Dendritic cell treated with granulocyte-macrophage colony-stimulating factor and Interleukin-4, amounts not matched to agents 40 ng/mL and 50 ng/mL, for 4 days (primary cell): ENCODE measurements around the gene TBC1D9B.
A peak's percentile ranks its signal among the peaks of the same experiment; 100 is the strongest.

Experiments
- H3K27ac Mint-ChIP-seq: one replicate; pipeline ENCODE4 v1.8.0; 2022; ENCODE audit warnings: mild to moderate bottlenecking, mixed read lengths
- H3K27me3 Mint-ChIP-seq: one replicate; pipeline ENCODE4 v1.8.0; 2022; ENCODE audit warnings: mild to moderate bottlenecking, mixed read lengths
- H3K36me3 Mint-ChIP-seq: one replicate; pipeline ENCODE4 v1.8.0; 2022; ENCODE audit warnings: low read depth, mixed read lengths
- H3K4me1 Mint-ChIP-seq: one replicate; pipeline ENCODE4 v1.8.0; 2022; ENCODE audit warnings: low read depth, mixed read lengths
- H3K4me3 Mint-ChIP-seq: one replicate; pipeline ENCODE4 v1.8.0; 2022; ENCODE audit warnings: mild to moderate bottlenecking, moderate library complexity, mixed read lengths
- H3K9me3 Mint-ChIP-seq: one replicate; pipeline ENCODE4 v1.8.0; 2022; ENCODE audit warnings: mixed read lengths
- intact Hi-C: fragments of 100-400 bp; cut with micrococcal nuclease; formaldehyde crosslinking; loops from one replicate; pipeline ENCODE4 v1.15.0; 2022

The TBC1D9B gene

GRCh38 chr5:179907556-179908324 is at the start of gene TBC1D9B:
TSS of gene TBC1D9B (minus strand) at chr5:179907897. CDS start at chr5:179907821, 76 bp downstream.
- Mint-ChIP-seq H3K27ac (peak within 1 kb of the TSS; percentile 92), H3K4me1 (peaks cover 48% of the 10 kb centered on the region), H3K27me3 (no peaks in the 10 kb centered on the region), H3K36me3 (peaks cover 45% of the 10 kb centered on the region), H3K4me3 (peak within 1 kb of the TSS; percentile 95), H3K9me3 (no peaks in the 10 kb centered on the region)
- intact Hi-C loops, result loop anchor here (5.0 kb wide), 2 partner anchors 50 to 105 kb away; partner anchors contain the start of gene MRNIP

- Mint-ChIP-seq H3K4me1 (peaks cover 39% of the 10 kb centered on the region), H3K27ac (peak overlapping the region; percentile 93), H3K36me3 (peaks cover 85% of the 10 kb centered on the region), H3K4me3 (no peak overlapping the region), H3K9me3 (no peaks in the 10 kb centered on the region), H3K27me3 (no peaks in the 10 kb centered on the region)
- intact Hi-C loops, result loop anchor here (5.0 kb wide), 1 partner anchor 33 kb away; no protein-coding TSS in a partner anchor
These were observed 47.9 kb upstream of the TBC1D9B start for GRCh38 chr5:179955630-179956029.

- no peak overlapping the region for H3K4me3 Mint-ChIP-seq
- intact Hi-C loops, result loop anchor here (5.0 kb wide), 1 partner anchor 33 kb away; no protein-coding TSS in a partner anchor
- no peaks in the 10 kb centered on the region for H3K27me3 Mint-ChIP-seq
- H3K27ac Mint-ChIP-seq, result peak overlapping the region; percentile 93
- no peaks in the 10 kb centered on the region for H3K9me3 Mint-ChIP-seq
- peaks cover 34% of the 10 kb centered on the region for H3K4me1 Mint-ChIP-seq
- H3K36me3 Mint-ChIP-seq, result peaks cover 86% of the 10 kb centered on the region
These were observed 47.4 kb upstream of the TBC1D9B start for GRCh38 chr5:179955062-179955461.

- Mint-ChIP-seq H3K4me1 (peaks cover 33% of the 10 kb centered on the region), H3K36me3 (peaks cover 92% of the 10 kb centered on the region), H3K4me3 (no peak overlapping the region), H3K27ac (no peak overlapping the region), H3K9me3 (no peaks in the 10 kb centered on the region), H3K27me3 (no peaks in the 10 kb centered on the region)
- intact Hi-C loops, result no loop called here
These were observed 46.7 kb upstream of the TBC1D9B start for GRCh38 chr5:179954434-179954833.

GRCh38 chr5:179953987-179954386 is 46.3 kb upstream of the TBC1D9B start:
- intact Hi-C loops, result no loop called here
- Mint-ChIP-seq H3K4me1 (peaks cover 30% of the 10 kb centered on the region), H3K27ac (no peak overlapping the region), H3K27me3 (no peaks in the 10 kb centered on the region), H3K9me3 (no peaks in the 10 kb centered on the region), H3K4me3 (no peak overlapping the region), H3K36me3 (peaks cover 88% of the 10 kb centered on the region)

GRCh38 chr5:179936976-179937681 is 29.4 kb upstream of the TBC1D9B start:
- Mint-ChIP-seq H3K4me1 (no peaks in the 10 kb centered on the region), H3K27me3 (no peaks in the 10 kb centered on the region)

GRCh38 chr5:179930788-179931473 is 23.2 kb upstream of the TBC1D9B start:
- H3K36me3 Mint-ChIP-seq, result peaks cover 19% of the 10 kb centered on the region
- H3K4me1 Mint-ChIP-seq, result peaks cover 14% of the 10 kb centered on the region
- no peaks in the 10 kb centered on the region for H3K9me3 Mint-ChIP-seq
- H3K4me3 Mint-ChIP-seq, result no peak overlapping the region
- H3K27ac Mint-ChIP-seq, result no peak overlapping the region
- intact Hi-C loops, result no loop called here
- H3K27me3 Mint-ChIP-seq, result no peaks in the 10 kb centered on the region

More at GRCh38 chr5:179936976-179937681, 29.4 kb upstream of the TBC1D9B start:
- Mint-ChIP-seq H3K4me3 (no peak overlapping the region), H3K9me3 (no peaks in the 10 kb centered on the region), H3K27ac (no peak overlapping the region), H3K36me3 (peaks cover 54% of the 10 kb centered on the region)
- intact Hi-C loops, result no loop called here

- Mint-ChIP-seq H3K27me3 (no peaks in the 10 kb centered on the region), H3K4me1 (peaks cover 21% of the 10 kb centered on the region), H3K9me3 (peaks cover 9% of the 10 kb centered on the region), H3K27ac (no peak overlapping the region), H3K36me3 (no peaks in the 10 kb centered on the region), H3K4me3 (no peak overlapping the region)
- intact Hi-C loops, result no loop called here
These were observed 20.1 kb upstream of the TBC1D9B start for GRCh38 chr5:179927824-179928223.

- Mint-ChIP-seq H3K27ac (no peak overlapping the region), H3K36me3 (no peaks in the 10 kb centered on the region), H3K27me3 (no peaks in the 10 kb centered on the region), H3K4me3 (no peak overlapping the region), H3K4me1 (peaks cover 18% of the 10 kb centered on the region), H3K9me3 (peaks cover 9% of the 10 kb centered on the region)
- intact Hi-C loops, result no loop called here
These were observed 19.0 kb upstream of the TBC1D9B start for GRCh38 chr5:179926657-179927056.

- no peak overlapping the region for H3K4me3 Mint-ChIP-seq
- H3K9me3 Mint-ChIP-seq, result peaks cover 9% of the 10 kb centered on the region
- H3K27me3 Mint-ChIP-seq, result no peaks in the 10 kb centered on the region
- no peak overlapping the region for H3K27ac Mint-ChIP-seq
- H3K4me1 Mint-ChIP-seq, result peaks cover 13% of the 10 kb centered on the region
- H3K36me3 Mint-ChIP-seq, result no peaks in the 10 kb centered on the region
- intact Hi-C loops, result loop anchor here (5.0 kb wide), 1 partner anchor 34 kb away; no protein-coding TSS in a partner anchor
These were observed 15.7 kb upstream of the TBC1D9B start for GRCh38 chr5:179923436-179923835.

GRCh38 chr5:179920175-179920574 is 12.5 kb upstream of the TBC1D9B start:
- Mint-ChIP-seq H3K27me3 (peaks cover 3% of the 10 kb centered on the region), H3K9me3 (peaks cover 9% of the 10 kb centered on the region), H3K27ac (no peak overlapping the region), H3K36me3 (no peaks in the 10 kb centered on the region), H3K4me3 (no peak overlapping the region), H3K4me1 (peaks cover 23% of the 10 kb centered on the region)
- intact Hi-C loops, result loop anchor here (5.0 kb wide), 1 partner anchor 37 kb away; no protein-coding TSS in a partner anchor

- Mint-ChIP-seq H3K27me3 (peaks cover 3% of the 10 kb centered on the region), H3K4me3 (no peak overlapping the region), H3K9me3 (peaks cover 9% of the 10 kb centered on the region), H3K36me3 (no peaks in the 10 kb centered on the region), H3K4me1 (peaks cover 26% of the 10 kb centered on the region), H3K27ac (no peak overlapping the region)
- intact Hi-C loops, result loop anchor here (5.0 to 10.0 kb wide), 2 partner anchors 38 to 155 kb away; partner anchors contain the start of gene RNF130
These were observed 11.9 kb upstream of the TBC1D9B start for GRCh38 chr5:179919487-179920060.

- Mint-ChIP-seq H3K27ac (no peak overlapping the region), H3K36me3 (no peaks in the 10 kb centered on the region), H3K4me1 (peaks cover 32% of the 10 kb centered on the region), H3K27me3 (peaks cover 3% of the 10 kb centered on the region), H3K9me3 (peaks cover 8% of the 10 kb centered on the region), H3K4me3 (no peak overlapping the region)
- intact Hi-C loops, result loop anchor here (10.0 kb wide), 1 partner anchor 156 kb away; the partner anchor contains the start of gene RNF130
These were observed 11.2 kb upstream of the TBC1D9B start for GRCh38 chr5:179918742-179919486.
